Spleen (tissue), 11 donors: ENCODE measurements around the gene SMC6. TPM values are rescaled to one million over a fixed set of nuclear protein-coding genes. Genes with fewer than 3 reads are reported as not detected.

ENCODE experiments used
- DNase-seq: peaks from one replicate; pipeline ENCODE4 v3.0.0-alpha.2; 2020
- H3K27ac ChIP-seq, 8 donors: fragments of 200-600 bp; sonication (generic) in 7 of 8; 1 replicate in 4 of 8; 2 replicates in 4 of 8; pipeline versions ENCODE4 v1.5.0 to v1.8.0; 2016 to 2021; ENCODE audit warnings: inconsistent platforms in 4 of 8, mild to moderate bottlenecking in 4 of 8, moderate library complexity in 1 of 8
- H3K27me3 ChIP-seq, 7 donors: fragments of 200-600 bp; sonication (generic) in 6 of 7; replicated peaks in 1 of 7; 1 replicate in 4 of 7; 2 replicates in 3 of 7; pipeline versions ENCODE4 v1.5.0 to v1.8.0; 2016 to 2021; ENCODE audit warnings: inconsistent platforms in 3 of 7, mild to moderate bottlenecking in 1 of 7
- H3K36me3 ChIP-seq, 6 donors: fragments of 200-600 bp; sonication (generic) in 5 of 6; 1 replicate in 4 of 6; 2 replicates in 2 of 6; pipeline versions ENCODE4 v1.5.0 to v1.8.0; 2016 to 2021; ENCODE audit warnings: inconsistent platforms in 2 of 6
- H3K4me1 ChIP-seq, 6 donors: fragments of 200-600 bp; sonication (generic) in 5 of 6; 1 replicate in 3 of 6; 2 replicates in 3 of 6; pipeline versions ENCODE4 v1.5.0 to v1.8.0; 2016 to 2021; ENCODE audit warnings: inconsistent platforms in 3 of 6
- H3K4me3 ChIP-seq, 8 donors: fragments of 200-600 bp; sonication (generic) in 7 of 8; 1 replicate in 4 of 8; 2 replicates in 4 of 8; pipeline versions ENCODE4 v1.5.0 to v1.8.0; 2016 to 2021; ENCODE audit warnings: inconsistent platforms in 4 of 8, mild to moderate bottlenecking in 4 of 8, moderate library complexity in 2 of 8
- H3K9me3 ChIP-seq, 8 donors: fragments of 200-600 bp; sonication (generic) in 7 of 8; 1 replicate in 4 of 8; 2 replicates in 4 of 8; pipeline versions ENCODE4 v1.5.0 to v1.8.0; 2016 to 2021; ENCODE audit warnings: inconsistent platforms in 4 of 8
- CTCF ChIP-seq, 11 experiments: fragments of 200-600 bp in 7 of 11; fragments of 450-650 bp in 4 of 11; sonication (generic) in 4 of 11; IDR thresholded peaks in 8 of 11; conservative IDR thresholded peaks in 3 of 11; 1 replicate in 7 of 11; 2 replicates in 4 of 11; pipeline versions ENCODE4 v1.4.0 to v1.8.0; 2016 to 2021; ENCODE audit warnings: antibody characterized with exemption in 11 of 11, inconsistent platforms in 4 of 11, mild to moderate bottlenecking in 1 of 11
- POLR2A ChIP-seq, 3 donors: fragments of 450-650 bp; IDR thresholded peaks; one replicate each; pipeline ENCODE4 v1.5.1; 2017; ENCODE audit warnings: antibody characterized with exemption in 3 of 3, mild to moderate bottlenecking in 1 of 3
- POLR2AphosphoS5 ChIP-seq, 3 donors: sonication (generic); formaldehyde crosslinking; IDR thresholded peaks; one replicate each; pipeline ENCODE4 v1.5.1; 2017; ENCODE audit warnings: antibody characterized with exemption in 3 of 3
- whole genome bisulfite sequencing, 5 donors: extraction: QIAGEN DNeasy Blood & Tissue Kit in 3 of 5; methylation state at CpG; one replicate each; pipeline versions ENCODE4 v1.1.5 to v1.1.7; 2013 to 2018; 5-methylcytosine and 5-hydroxymethylcytosine counted together
- intact Hi-C: fragments of 100-400 bp; cut with DNase I; formaldehyde crosslinking; loops from one replicate; pipeline ENCODE4 v1.15.0; 2023; ENCODE audit warnings: low total_unique reads
- polyA plus RNA-seq, 3 donors: library from polyadenylated mRNA; stranded (reverse); fragments of 200-250 nt; gene quantifications; one replicate each; pipeline ENCODE4 v1.2.1, GENCODE V29; 2013
- total RNA-seq, 7 donors: library from RNA; depleted of rRNA in 3 of 7; stranded (reverse); fragments of >200 nt in 3 of 7; fragmentation: NEBNext Ultra II Directional in 4 of 7; extraction: Animal tissue kit (Norgen Biotek cat#: 25700) in 4 of 7; gene quantifications; one replicate each; pipeline versions ENCODE4 v1.1.0 to v1.2.1, GENCODE V29; 2016 to 2021
- donor health status: healthy with polysubstance abuse.
- donor health status: DM: no; HTN: no; CAD: no; lungs with moderate emphysema.
- donor health status: DM: no; HTN: no; CAD: no.
- donor health status: Bipolar disorder and iron deficiency.
- donor health status: healthy.
- donor health status: DM: no; HTN: no; CAD: no.
- donor health status: DM: yes; HTN: yes; CAD: no.

SMC6 gene
- total and polyA plus RNA-seq, 10 donors, result 17.6 to 44.8 (median 29.0) TPM

GRCh38 chr2:17780546-17780945, 26.9 kb upstream of the SMC6 start:
- no peaks in the 10 kb centered on the region for H3K27me3 ChIP-seq
- no peaks in the 10 kb centered on the region for H3K9me3 ChIP-seq
- H3K4me1 ChIP-seq, result no peaks in the 10 kb centered on the region
- intact Hi-C loops, result no loop called here
- TF ChIP-seq CTCF (IDR thresholded peaks at IDR 0.05 in 8 of 11, conservative IDR thresholded peaks at IDR 0.05 in 3 of 11) (no peak), POLR2A (IDR thresholded peaks at IDR 0.05) (no peak), POLR2AphosphoS5 (IDR thresholded peaks at IDR 0.05) (no peak)
- peaks cover 0 to 70% (median 6%) of the 10 kb centered on the region in 6 donors for H3K36me3 ChIP-seq
- no peak for DNase-seq
- H3K4me3 ChIP-seq, result no peak overlapping the region
- WGBS, 5 donors, result 84 to 100% (median 96%) methylated on average over 1 of the region's 1 CpG
- H3K27ac ChIP-seq, result no peak overlapping the region

GRCh38 chr2:17772532-17772931, 18.9 kb upstream of the SMC6 start:
- TF ChIP-seq POLR2A (IDR thresholded peaks at IDR 0.05) (no peak), POLR2AphosphoS5 (IDR thresholded peaks at IDR 0.05) (no peak), CTCF (IDR thresholded peaks at IDR 0.05 in 8 of 11, conservative IDR thresholded peaks at IDR 0.05 in 3 of 11) (no peak)
- DNase-seq, result no peak

GRCh38 chr2:17771956-17772355, 18.3 kb upstream of the SMC6 start:
- 95 to 98% (median 96%) methylated on average over 2 of the region's 2 CpGs for WGBS, 5 donors
- H3K9me3 ChIP-seq, result no peaks in the 10 kb centered on the region
- H3K4me1 ChIP-seq, result no peaks in the 10 kb centered on the region
- intact Hi-C loops, result no loop called here
- H3K27ac ChIP-seq, result no peak overlapping the region
- H3K27me3 ChIP-seq, result no peaks in the 10 kb centered on the region
- peaks cover 0 to 97% (median 19%) of the 10 kb centered on the region in 6 donors for H3K36me3 ChIP-seq
- TF ChIP-seq POLR2A (IDR thresholded peaks at IDR 0.05), result no peak
- TF ChIP-seq CTCF (IDR thresholded peaks at IDR 0.05 in 8 of 11, conservative IDR thresholded peaks at IDR 0.05 in 3 of 11), result no peak
- TF ChIP-seq POLR2AphosphoS5 (IDR thresholded peaks at IDR 0.05), result no peak
- no peak for DNase-seq
- H3K4me3 ChIP-seq, result no peak overlapping the region

More at GRCh38 chr2:17772532-17772931, 18.9 kb upstream of the SMC6 start:
- 93 to 99% (median 97%) methylated on average over 2 of the region's 2 CpGs for WGBS, 5 donors
- H3K27me3 ChIP-seq, result no peaks in the 10 kb centered on the region
- H3K4me3 ChIP-seq, result no peak overlapping the region
- intact Hi-C loops, result no loop called here
- no peaks in the 10 kb centered on the region for H3K4me1 ChIP-seq
- H3K27ac ChIP-seq, result no peak overlapping the region
- H3K36me3 ChIP-seq, result peaks cover 0 to 97% (median 17%) of the 10 kb centered on the region in 6 donors
- H3K9me3 ChIP-seq, result no peaks in the 10 kb centered on the region

- Histone ChIP-seq H3K27me3 (no peaks in the 10 kb centered on the region), H3K4me3 (no peak overlapping the region), H3K4me1 (no peaks in the 10 kb centered on the region), H3K27ac (no peak overlapping the region), H3K36me3 (peaks cover 0 to 85% (median 17%) of the 10 kb centered on the region in 6 donors), H3K9me3 (no peaks in the 10 kb centered on the region)
- TF ChIP-seq POLR2A (IDR thresholded peaks at IDR 0.05) (no peak), CTCF (IDR thresholded peaks at IDR 0.05 in 8 of 11, conservative IDR thresholded peaks at IDR 0.05 in 3 of 11) (no peak), POLR2AphosphoS5 (IDR thresholded peaks at IDR 0.05) (no peak)
- WGBS, 5 donors, result 84 to 98% (median 93%) methylated on average over 4 of the region's 4 CpGs
- DNase-seq, result no peak
- intact Hi-C loops, result no loop called here
Observed at GRCh38 chr2:17768894-17769293, 15.3 kb upstream of the SMC6 start.
